ENCODE measurements around the gene KIF18B.

KIF18B gene

GRCh38 chr17:44947461-44948314 is at the start of gene KIF18B:
Gene KIF18B, minus strand, starts transcription at chr17:44947773. Its CDS starts 11,429 bp downstream, at chr17:44936344.
- DNase-seq: peak; percentile 97

GRCh38 chr17:44996304-44996703 is 48.7 kb upstream of the KIF18B start:
- no peak for DNase-seq

GRCh38 chr17:44995436-44996001 is 47.9 kb upstream of the KIF18B start:
- no peak for DNase-seq

GRCh38 chr17:44992242-44992939 is 44.8 kb upstream of the KIF18B start:
- DNase-seq: peak; percentile 87

- peak; percentile 45 for DNase-seq
These were observed 43.4 kb upstream of the KIF18B start for GRCh38 chr17:44990994-44991393.

GRCh38 chr17:44989552-44990138 is 42.1 kb upstream of the KIF18B start:
- no peak for DNase-seq

- DNase-seq: peak; percentile 69
These were observed 40.7 kb upstream of the KIF18B start for GRCh38 chr17:44988044-44988942.

GRCh38 chr17:44983563-44983962 is 36.0 kb upstream of the KIF18B start:
- no peak for DNase-seq

- DNase-seq: no peak
These were observed 34.6 kb upstream of the KIF18B start for GRCh38 chr17:44982113-44982702.

GRCh38 chr17:44981221-44981968 is 33.8 kb upstream of the KIF18B start:
- DNase-seq: peak; percentile 53

- DNase-seq: peak; percentile 31
These were observed 31.9 kb upstream of the KIF18B start for GRCh38 chr17:44979426-44979995.

- DNase-seq: no peak
These were observed 31.2 kb upstream of the KIF18B start for GRCh38 chr17:44978807-44979206.

- no peak for DNase-seq
These were observed 30.4 kb upstream of the KIF18B start for GRCh38 chr17:44977814-44978550.

- no peak for DNase-seq
These were observed 29.5 kb upstream of the KIF18B start for GRCh38 chr17:44977065-44977464.

- peak; percentile 91 for DNase-seq
These were observed 28.6 kb upstream of the KIF18B start for GRCh38 chr17:44976206-44976605.

- no peak for DNase-seq
These were observed 25.4 kb upstream of the KIF18B start for GRCh38 chr17:44972953-44973352.

- DNase-seq: no peak
These were observed 24.4 kb upstream of the KIF18B start for GRCh38 chr17:44971776-44972483.

- DNase-seq: peak; percentile 30
These were observed 22.7 kb upstream of the KIF18B start for GRCh38 chr17:44970136-44970741.

Measured in NCI-H146 (cell line).